Fibroblast of the aortic adventitia (primary cell): Measurements from ENCODE around the gene SENP6. TPM values are rescaled to one million over a fixed set of nuclear protein-coding genes. Genes with fewer than 3 reads are reported as not detected.
A peak's percentile ranks its signal among the peaks of the same experiment; 100 is the strongest.
"Not testable (repeated sequence)": the region's sequence is repeated elsewhere in the genome, so short reads cannot be mapped to it uniquely, and the experiment has no call there.

Experiments used
- DNase-seq: peaks from one replicate; pipeline ENCODE4 v3.0.0-alpha.2; 2010; ENCODE audit warnings: low read depth
- H3K4me3 ChIP-seq: 2 replicates; pipeline ENCODE4 v1.5.1; 2011; ENCODE audit warnings: low read depth, mild to moderate bottlenecking, control low read depth, low read length, moderate library complexity
- total RNA-seq: library from RNA; depleted of rRNA; stranded (reverse); fragments of >200 nt; gene quantifications from 2 replicates; pipeline ENCODE4 v1.2.3, GENCODE V29; 2012; ENCODE audit warnings: low replicate concordance
- TF ChIP-seq, protein P1 (sequence below): IDR thresholded peaks from 2 replicates; pipeline ENCODE4 v1.5.1; 2011; ENCODE audit warnings: mild to moderate bottlenecking, low read length, control low read depth, inconsistent platforms; ENCODE audit not compliant: insufficient read depth

The SENP6 gene
- total RNA-seq, 1 donor = 113 TPM

DNA sequence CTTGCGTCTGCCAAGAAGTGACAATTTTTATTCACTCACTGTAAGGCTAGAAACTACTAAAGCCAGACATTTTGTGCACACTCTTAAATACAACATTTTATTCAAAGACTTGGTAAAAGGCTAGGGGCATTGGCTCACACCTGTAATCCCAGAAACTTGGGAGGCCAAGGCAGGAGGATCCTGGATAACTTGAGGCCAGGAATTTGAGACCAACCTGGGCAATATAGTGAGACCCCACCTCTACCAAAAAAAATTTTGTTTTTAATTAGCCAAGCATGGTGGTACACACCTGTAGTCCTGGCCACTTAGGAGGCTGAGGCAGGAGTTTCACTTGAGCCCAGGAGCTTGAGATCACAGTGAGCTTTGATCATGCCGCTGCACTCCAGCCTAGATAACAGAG is 11.3 kb upstream of the SENP6 start:
- no peak overlapping the region for H3K4me3 ChIP-seq
- TF ChIP-seq, protein P1, sequence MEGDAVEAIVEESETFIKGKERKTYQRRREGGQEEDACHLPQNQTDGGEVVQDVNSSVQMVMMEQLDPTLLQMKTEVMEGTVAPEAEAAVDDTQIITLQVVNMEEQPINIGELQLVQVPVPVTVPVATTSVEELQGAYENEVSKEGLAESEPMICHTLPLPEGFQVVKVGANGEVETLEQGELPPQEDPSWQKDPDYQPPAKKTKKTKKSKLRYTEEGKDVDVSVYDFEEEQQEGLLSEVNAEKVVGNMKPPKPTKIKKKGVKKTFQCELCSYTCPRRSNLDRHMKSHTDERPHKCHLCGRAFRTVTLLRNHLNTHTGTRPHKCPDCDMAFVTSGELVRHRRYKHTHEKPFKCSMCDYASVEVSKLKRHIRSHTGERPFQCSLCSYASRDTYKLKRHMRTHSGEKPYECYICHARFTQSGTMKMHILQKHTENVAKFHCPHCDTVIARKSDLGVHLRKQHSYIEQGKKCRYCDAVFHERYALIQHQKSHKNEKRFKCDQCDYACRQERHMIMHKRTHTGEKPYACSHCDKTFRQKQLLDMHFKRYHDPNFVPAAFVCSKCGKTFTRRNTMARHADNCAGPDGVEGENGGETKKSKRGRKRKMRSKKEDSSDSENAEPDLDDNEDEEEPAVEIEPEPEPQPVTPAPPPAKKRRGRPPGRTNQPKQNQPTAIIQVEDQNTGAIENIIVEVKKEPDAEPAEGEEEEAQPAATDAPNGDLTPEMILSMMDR = no peak
- no peak for DNase-seq

DNA sequence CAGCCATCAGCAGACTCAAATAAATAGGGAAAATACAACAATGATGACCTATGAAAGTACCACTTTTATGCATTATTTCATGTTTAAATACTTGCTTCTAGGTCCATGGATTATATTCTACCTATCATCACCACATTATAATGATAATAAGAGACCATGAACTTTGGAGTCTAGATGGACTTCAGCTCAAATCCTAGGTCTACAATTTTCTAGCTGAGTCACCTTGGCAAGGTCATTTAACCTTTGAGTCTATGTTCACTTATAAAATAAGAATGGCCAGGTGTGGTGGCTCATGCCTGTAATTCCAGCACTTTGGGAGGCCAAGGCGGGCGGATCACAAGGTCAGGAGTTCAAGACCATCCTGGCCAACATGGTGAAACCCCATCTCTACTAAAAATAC is 5.3 kb upstream of the SENP6 start:
- DNase-seq = not testable (repeated sequence)

DNA sequence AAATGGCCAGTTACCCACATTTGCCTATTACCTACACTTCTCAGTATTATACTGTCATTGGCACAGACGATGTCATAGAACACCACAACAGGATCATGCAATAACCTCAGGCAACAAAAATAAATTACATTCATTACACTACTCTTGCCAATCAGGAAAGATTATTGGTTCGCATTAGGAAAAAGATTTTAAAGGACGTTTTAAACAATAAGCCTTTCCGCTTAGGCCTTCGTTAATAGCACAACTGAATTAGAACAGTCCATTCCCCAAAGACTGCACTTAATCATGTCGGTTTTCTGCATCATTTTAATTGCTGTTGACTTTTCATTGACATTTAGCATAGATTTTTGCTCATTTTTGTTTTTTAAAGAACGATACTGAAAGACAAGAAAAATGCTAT is 912 bp upstream of the SENP6 start:
- H3K4me3 ChIP-seq = peak overlapping the region; percentile 3
- TF ChIP-seq, protein P1 = no peak
- DNase-seq = peak; percentile 23

More for the DNA sequence above, 5.3 kb upstream of the SENP6 start:
- not testable (repeated sequence) for H3K4me3 ChIP-seq

DNA sequence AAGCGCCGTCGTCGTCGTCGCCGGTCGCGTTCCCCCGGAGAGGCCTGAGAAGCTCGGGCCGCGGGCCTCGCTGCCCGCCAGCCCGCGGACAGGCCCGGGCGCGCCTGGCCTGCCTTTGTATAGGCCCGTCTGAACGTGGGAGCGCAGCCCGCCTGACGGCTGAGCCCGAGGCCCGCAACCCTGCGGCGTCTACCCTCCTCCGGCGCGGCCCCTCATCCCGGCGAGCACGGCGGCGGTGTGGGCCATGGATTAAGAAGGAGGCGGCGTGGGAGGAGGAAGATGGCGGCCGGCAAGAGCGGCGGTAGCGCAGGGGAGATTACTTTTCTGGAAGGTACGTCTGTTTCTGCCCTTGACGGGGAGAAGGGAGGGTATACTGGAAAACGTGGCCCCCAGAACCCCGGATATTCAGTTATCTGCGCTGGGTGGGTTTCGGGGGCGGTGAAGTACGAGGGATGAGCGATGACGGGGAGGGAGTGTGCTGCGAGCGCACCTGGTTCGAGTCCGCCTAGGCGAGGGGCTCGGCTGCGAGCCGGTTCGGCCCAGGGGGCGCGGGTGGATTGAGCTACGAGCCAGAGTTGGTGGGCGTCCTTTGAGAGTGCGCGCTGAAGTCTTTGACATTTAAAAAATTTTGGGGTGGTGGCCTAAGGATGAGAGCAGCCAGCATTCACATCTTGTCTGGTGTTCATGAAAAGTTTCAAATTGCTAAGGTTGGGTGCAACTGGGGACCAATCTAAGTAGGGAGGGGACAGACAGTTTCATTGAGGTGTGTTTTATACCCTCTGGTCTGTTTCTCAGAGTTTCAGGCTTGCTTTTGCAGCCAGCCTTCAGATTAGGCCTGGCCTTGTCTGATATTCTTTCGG is 796 bp downstream of the SENP6 start:
- H3K4me3 ChIP-seq = peak overlapping the region; percentile 84
- DNase-seq = peak; percentile 8
- TF ChIP-seq, protein P1 = no peak

DNA sequence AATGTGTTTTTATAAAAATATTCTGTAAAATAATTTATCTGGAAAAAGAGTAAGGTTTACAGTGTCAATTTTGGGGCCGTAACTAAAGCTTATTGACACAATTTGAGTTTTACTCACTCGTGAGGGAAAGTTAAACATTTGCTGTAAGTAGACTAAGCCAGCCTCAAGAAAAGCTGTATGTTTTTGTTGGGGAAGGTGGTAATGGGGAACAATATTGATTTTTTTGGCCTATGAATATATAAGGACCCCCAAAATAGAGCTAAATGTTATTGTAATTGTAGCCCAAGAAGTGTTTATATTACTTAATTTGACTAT is 1.4 kb downstream of the SENP6 start:
- TF ChIP-seq, protein P1 = no peak
- H3K4me3 ChIP-seq = peak overlapping the region; percentile 84
- DNase-seq = no peak

DNA sequence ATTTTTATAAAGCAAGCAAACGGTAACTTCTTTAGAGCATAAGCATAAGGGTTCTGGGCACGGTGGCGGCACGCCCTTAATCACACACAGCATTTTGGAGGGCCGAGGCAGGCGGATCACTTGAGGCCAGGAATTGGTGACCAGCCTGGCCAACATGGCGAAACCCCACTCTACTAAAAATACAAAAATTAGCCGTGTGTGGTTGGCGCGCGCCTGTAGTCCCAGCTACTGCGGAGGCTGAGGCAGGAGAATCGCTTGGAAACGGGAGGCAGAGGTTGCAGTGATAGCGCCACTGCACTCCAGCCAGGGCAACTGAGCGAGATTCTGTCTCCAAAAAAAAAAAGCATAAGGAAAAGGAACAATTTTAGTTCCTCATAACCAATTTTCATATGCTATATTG is 2.6 kb downstream of the SENP6 start:
- TF ChIP-seq, protein P1 = no peak
- H3K4me3 ChIP-seq = peak overlapping the region; percentile 84
- DNase-seq = no peak

DNA sequence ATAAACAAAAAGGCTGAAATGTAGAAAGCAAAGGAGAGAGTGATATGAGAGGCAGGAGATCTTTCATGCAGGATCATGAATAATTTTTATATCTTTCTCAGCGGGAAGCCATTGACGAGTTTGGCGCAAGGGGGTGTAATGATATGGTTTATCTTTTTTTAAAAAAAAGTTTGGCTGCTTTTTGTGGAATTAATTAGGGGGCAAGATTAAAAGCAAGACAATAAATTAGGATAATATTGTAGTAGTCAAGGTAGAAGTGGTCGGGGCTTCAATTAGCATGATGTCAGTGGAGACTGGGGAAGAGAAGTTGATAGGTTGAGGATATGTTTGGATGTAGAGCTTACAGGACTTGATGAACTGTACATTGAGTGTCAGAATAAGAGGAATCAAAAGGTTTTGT is 4.0 kb downstream of the SENP6 start:
- no peak overlapping the region for H3K4me3 ChIP-seq
- TF ChIP-seq, protein P1 = no peak
- no peak for DNase-seq
